SK-N-SH treated with all-trans-retinoic acid at 6 μM for 48 hours (cell line): ENCODE results near the gene NFATC3.

Experiments used
- ATAC-seq: fragments of 200-7000 bp; cut with Tn5 transposase; 3 replicates; pipeline ENCODE4 v1.9.1; 2020; ENCODE audit warnings: mild to moderate bottlenecking, moderate library complexity
- ARNTL ChIP-seq: fragments of 450-650 bp; formaldehyde crosslinking; IDR thresholded peaks from 2 replicates; pipeline ENCODE4 v1.5.0; 2020; ENCODE audit warnings: low read depth, mild to moderate bottlenecking, moderate library complexity, borderline replicate concordance
- CSDC2 ChIP-seq: fragments of 250-450 bp; sonication (Bioruptor Pico); IDR thresholded peaks from 2 replicates; pipeline ENCODE4 v1.5.0; 2020; ENCODE audit warnings: mild to moderate bottlenecking, moderate library complexity
- ESRRG ChIP-seq: fragments of 250-450 bp; sonication (Bioruptor Pico); IDR thresholded peaks from 2 replicates; pipeline ENCODE4 v1.6.1; 2021; ENCODE audit warnings: mild to moderate bottlenecking
- GLIS3 ChIP-seq: fragments of 250-450 bp; sonication (Bioruptor Pico); IDR thresholded peaks from 2 replicates; pipeline ENCODE4 v1.5.0; 2020; ENCODE audit warnings: mild to moderate bottlenecking, moderate library complexity
- ISL1 ChIP-seq: fragments of 250-450 bp; sonication (Bioruptor Pico); IDR thresholded peaks from 2 replicates; pipeline ENCODE4 v2.1.2; 2022; ENCODE audit warnings: mild to moderate bottlenecking, moderate library complexity
- OSR1 ChIP-seq: fragments of 250-450 bp; sonication (Bioruptor Pico); IDR thresholded peaks from 2 replicates; pipeline ENCODE4 v1.8.0; 2022; ENCODE audit warnings: moderate library complexity, mild to moderate bottlenecking, inconsistent platforms
- PATZ1 ChIP-seq: fragments of 250-450 bp; sonication (Bioruptor Pico); IDR thresholded peaks from 2 replicates; pipeline ENCODE4 v1.8.0; 2020; ENCODE audit warnings: mild to moderate bottlenecking, moderate library complexity, borderline replicate concordance
- POU6F1 ChIP-seq: fragments of 250-450 bp; sonication (Bioruptor Pico); IDR thresholded peaks from 2 replicates; pipeline ENCODE4 v1.8.0; 2021; ENCODE audit warnings: low read depth, mild to moderate bottlenecking, moderate library complexity, borderline replicate concordance
- PPARA ChIP-seq: fragments of 250-450 bp; sonication (Bioruptor Pico); IDR thresholded peaks from 2 replicates; pipeline ENCODE4 v1.5.0; 2020; ENCODE audit warnings: mild to moderate bottlenecking, borderline replicate concordance
- RARB ChIP-seq: fragments of 250-450 bp; sonication (Bioruptor Pico); IDR thresholded peaks from 2 replicates; pipeline ENCODE4 v1.8.0; 2021; ENCODE audit warnings: mild to moderate bottlenecking, moderate library complexity
- TCF4 ChIP-seq: fragments of 250-450 bp; sonication (Bioruptor Pico); IDR thresholded peaks from 2 replicates; pipeline ENCODE4 v1.8.0; 2021; ENCODE audit warnings: mild to moderate bottlenecking, moderate library complexity, borderline replicate concordance
- ZC3H10 ChIP-seq: fragments of 250-450 bp; sonication (Bioruptor Pico); IDR thresholded peaks from 2 replicates; pipeline ENCODE4 v1.5.1; 2021; ENCODE audit warnings: mild to moderate bottlenecking, moderate library complexity
- ZFP3 ChIP-seq: fragments of 250-450 bp; sonication (Bioruptor Pico); IDR thresholded peaks from 2 replicates; pipeline ENCODE4 v1.5.0; 2020; ENCODE audit warnings: mild to moderate bottlenecking, moderate library complexity
- ZFP30 ChIP-seq: fragments of 450-650 bp; formaldehyde crosslinking; IDR thresholded peaks from 2 replicates; pipeline ENCODE4 v1.5.0; 2022; ENCODE audit warnings: mild to moderate bottlenecking, moderate library complexity
- ZNF70 ChIP-seq: fragments of 450-650 bp; formaldehyde crosslinking; IDR thresholded peaks from 2 replicates; pipeline ENCODE4 v1.5.0; 2020; ENCODE audit warnings: mild to moderate bottlenecking, moderate library complexity
- ZNF8 ChIP-seq: fragments of 450-650 bp; formaldehyde crosslinking; IDR thresholded peaks from 2 replicates; pipeline ENCODE4 v1.5.0; 2020; ENCODE audit warnings: mild to moderate bottlenecking, moderate library complexity
- TF ChIP-seq, protein P1 (sequence below): fragments of 250-450 bp; sonication (Bioruptor Pico); IDR thresholded peaks from 2 replicates; pipeline ENCODE4 v1.5.1; 2020; ENCODE audit warnings: low read depth, mild to moderate bottlenecking, moderate library complexity
- TF ChIP-seq, protein P2 (sequence below): fragments of 250-450 bp; sonication (Bioruptor Pico); IDR thresholded peaks from 2 replicates; pipeline ENCODE4 v1.5.0; 2020; ENCODE audit warnings: mild to moderate bottlenecking, moderate library complexity

Gene NFATC3

DNA sequence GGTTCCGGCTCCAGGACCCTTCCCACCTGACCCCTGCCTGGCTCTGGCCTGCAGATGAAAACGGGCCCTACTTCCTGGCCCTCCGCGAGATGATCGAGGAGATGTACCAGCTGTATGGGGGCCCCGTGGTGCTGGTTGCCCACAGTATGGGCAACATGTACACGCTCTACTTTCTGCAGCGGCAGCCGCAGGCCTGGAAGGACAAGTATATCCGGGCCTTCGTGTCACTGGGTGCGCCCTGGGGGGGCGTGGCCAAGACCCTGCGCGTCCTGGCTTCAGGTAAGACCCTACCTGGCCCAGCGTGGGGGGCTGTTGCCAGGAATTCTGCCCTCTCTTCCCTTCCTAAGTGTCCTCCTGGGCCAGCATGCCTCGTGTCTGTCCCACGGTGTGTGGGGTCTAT, 170.5 kb downstream of the NFATC3 start (continued):
- TF ChIP-seq POU6F1 (CRISPR knock-in tag) (no peak), ARNTL (no peak), ZNF8 (CRISPR knock-in tag) (no peak), ISL1 (CRISPR knock-in tag) (no peak), TCF4 (CRISPR knock-in tag) (no peak)
- TF ChIP-seq, protein P1, sequence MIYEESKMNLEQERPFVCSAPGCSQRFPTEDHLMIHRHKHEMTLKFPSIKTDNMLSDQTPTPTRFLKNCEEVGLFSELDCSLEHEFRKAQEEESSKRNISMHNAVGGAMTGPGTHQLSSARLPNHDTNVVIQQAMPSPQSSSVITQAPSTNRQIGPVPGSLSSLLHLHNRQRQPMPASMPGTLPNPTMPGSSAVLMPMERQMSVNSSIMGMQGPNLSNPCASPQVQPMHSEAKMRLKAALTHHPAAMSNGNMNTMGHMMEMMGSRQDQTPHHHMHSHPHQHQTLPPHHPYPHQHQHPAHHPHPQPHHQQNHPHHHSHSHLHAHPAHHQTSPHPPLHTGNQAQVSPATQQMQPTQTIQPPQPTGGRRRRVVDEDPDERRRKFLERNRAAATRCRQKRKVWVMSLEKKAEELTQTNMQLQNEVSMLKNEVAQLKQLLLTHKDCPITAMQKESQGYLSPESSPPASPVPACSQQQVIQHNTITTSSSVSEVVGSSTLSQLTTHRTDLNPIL: no peak

- ATAC-seq: no peak; the same call in 2 of the 3 replicates
- TF ChIP-seq PPARA (no peak), ZFP3 (no peak), RARB (CRISPR knock-in tag) (no peak), ZNF8 (CRISPR knock-in tag) (no peak), ESRRG (CRISPR knock-in tag) (no peak)
Measured at GRCh38 chr16:68257251-68257905, 172.2 kb downstream of the NFATC3 start.

- peak; percentile 67 for ATAC-seq
Measured at GRCh38 chr16:68257906-68258800, 173.0 kb downstream of the NFATC3 start.

GRCh38 chr16:68259007-68259825, 174.0 kb downstream of the NFATC3 start:
- no peak for TF ChIP-seq ZFP3
- TF ChIP-seq CSDC2 (CRISPR knock-in tag): no peak
- no peak for TF ChIP-seq ZC3H10 (CRISPR knock-in tag)
- TF ChIP-seq ARNTL: no peak
- no peak for ATAC-seq

More at GRCh38 chr16:68257906-68258800, 173.0 kb downstream of the NFATC3 start:
- TF ChIP-seq ISL1 (CRISPR knock-in tag) (no peak), POU6F1 (CRISPR knock-in tag) (no peak), ZFP3 (no peak), PPARA (no peak), GLIS3 (no peak), ZNF70 (CRISPR knock-in tag) (no peak)
- TF ChIP-seq, all 23 proteins: peak for 0

GRCh38 chr16:68263559-68264127, 178.5 kb downstream of the NFATC3 start:
- no peak; the same call in 2 of the 3 replicates for ATAC-seq
- TF ChIP-seq, protein P2, sequence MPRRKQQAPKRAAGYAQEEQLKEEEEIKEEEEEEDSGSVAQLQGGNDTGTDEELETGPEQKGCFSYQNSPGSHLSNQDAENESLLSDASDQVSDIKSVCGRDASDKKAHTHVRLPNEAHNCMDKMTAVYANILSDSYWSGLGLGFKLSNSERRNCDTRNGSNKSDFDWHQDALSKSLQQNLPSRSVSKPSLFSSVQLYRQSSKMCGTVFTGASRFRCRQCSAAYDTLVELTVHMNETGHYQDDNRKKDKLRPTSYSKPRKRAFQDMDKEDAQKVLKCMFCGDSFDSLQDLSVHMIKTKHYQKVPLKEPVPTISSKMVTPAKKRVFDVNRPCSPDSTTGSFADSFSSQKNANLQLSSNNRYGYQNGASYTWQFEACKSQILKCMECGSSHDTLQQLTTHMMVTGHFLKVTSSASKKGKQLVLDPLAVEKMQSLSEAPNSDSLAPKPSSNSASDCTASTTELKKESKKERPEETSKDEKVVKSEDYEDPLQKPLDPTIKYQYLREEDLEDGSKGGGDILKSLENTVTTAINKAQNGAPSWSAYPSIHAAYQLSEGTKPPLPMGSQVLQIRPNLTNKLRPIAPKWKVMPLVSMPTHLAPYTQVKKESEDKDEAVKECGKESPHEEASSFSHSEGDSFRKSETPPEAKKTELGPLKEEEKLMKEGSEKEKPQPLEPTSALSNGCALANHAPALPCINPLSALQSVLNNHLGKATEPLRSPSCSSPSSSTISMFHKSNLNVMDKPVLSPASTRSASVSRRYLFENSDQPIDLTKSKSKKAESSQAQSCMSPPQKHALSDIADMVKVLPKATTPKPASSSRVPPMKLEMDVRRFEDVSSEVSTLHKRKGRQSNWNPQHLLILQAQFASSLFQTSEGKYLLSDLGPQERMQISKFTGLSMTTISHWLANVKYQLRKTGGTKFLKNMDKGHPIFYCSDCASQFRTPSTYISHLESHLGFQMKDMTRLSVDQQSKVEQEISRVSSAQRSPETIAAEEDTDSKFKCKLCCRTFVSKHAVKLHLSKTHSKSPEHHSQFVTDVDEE: no peak
- TF ChIP-seq GLIS3: no peak
- no peak for TF ChIP-seq ZFP30
- TF ChIP-seq OSR1 (CRISPR knock-in tag): no peak
- TF ChIP-seq, protein P1: no peak
- TF ChIP-seq PATZ1: peak; percentile 39; the same call in 1 of the 2 replicates
- TF ChIP-seq, all 23 proteins: peak for 1
